SK-N-SH treated with all-trans-retinoic acid at 6 μM for 48 hours (cell line): Measurements from ENCODE around the gene KIAA1671.

Experiments
- SNAI2 ChIP-seq: fragments of 250-450 bp; sonication (Bioruptor Pico); IDR thresholded peaks from 2 replicates; pipeline ENCODE4 v1.5.0; 2020; ENCODE audit warnings: mild to moderate bottlenecking, moderate library complexity
- ZNF565 ChIP-seq: fragments of 450-650 bp; formaldehyde crosslinking; conservative IDR thresholded peaks from 2 replicates; pipeline ENCODE4 v1.5.0; 2020; ENCODE audit warnings: low read depth, mild to moderate bottlenecking, moderate library complexity
- ZNF70 ChIP-seq: fragments of 450-650 bp; formaldehyde crosslinking; IDR thresholded peaks from 2 replicates; pipeline ENCODE4 v1.5.0; 2020; ENCODE audit warnings: mild to moderate bottlenecking, moderate library complexity

DNA sequence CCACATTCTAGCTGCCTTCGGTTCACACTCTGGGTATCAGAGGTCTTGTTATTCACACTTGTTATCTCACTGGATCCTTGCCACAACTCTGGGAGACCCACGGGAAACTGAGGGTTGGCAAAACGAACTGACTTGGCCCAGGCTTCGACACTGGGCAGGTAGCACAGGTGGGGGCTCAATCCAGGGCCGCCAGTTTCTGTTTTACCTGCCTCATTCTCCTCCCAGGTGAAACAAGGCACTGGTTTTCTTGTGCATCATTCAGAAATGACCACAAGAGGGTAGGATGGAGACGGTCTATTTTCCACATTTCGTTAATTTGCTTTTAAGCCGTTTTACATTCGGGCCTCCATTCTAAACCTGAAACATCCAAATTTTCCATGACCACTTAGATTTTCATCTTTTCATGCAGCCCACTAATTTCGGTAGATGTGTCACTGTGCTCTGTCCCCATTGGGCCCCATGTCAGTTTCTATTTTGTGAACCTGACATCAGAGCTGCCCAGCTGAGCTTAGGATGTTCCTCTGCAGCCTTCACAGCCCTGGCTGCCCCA is 108.1 kb downstream of the KIAA1671 start:
- TF ChIP-seq ZNF565 (CRISPR knock-in tag) (no peak), ZNF70 (CRISPR knock-in tag) (no peak), SNAI2 (CRISPR knock-in tag) (no peak)
